ENCODE data around the gene HSP90AB1.

Gene HSP90AB1

DNA sequence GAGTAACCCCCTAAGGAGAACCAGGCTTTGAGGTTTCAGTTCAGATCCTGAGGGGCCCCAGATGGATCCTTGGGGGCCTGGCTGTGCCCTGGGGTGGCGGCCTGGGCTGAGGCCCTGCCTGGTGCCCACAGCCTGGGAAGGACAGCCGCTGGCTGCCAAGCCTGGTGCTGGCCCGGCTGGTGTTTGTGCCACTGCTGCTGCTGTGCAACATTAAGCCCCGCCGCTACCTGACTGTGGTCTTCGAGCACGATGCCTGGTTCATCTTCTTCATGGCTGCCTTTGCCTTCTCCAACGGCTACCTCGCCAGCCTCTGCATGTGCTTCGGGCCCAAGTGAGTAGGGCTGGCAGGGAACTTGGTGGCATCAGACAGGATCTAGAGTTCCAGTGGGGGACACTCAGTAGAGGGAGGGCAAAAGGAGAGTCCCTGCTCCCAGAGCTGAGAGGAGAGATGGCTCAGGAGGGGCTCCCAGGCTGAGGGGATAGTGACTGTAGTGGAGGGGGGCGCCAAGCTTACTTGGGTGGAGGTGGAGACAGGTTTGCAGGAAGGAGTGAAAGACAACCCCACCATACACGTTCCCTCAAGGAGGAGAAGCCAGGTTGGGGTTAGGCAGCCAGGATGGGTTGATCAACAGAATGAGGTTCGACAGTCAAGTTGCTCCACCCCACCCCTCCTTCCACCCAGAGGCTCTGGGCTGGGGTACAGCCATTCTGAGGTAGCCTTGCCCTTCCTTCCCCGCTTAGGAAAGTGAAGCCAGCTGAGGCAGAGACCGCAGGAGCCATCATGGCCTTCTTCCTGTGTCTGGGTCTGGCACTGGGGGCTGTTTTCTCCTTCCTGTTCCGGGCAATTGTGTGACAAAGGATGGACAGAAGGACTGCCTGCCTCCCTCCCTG lies 14.0 kb upstream of the HSP90AB1 start:
- DNase-seq (ENCODE audit: low read depth) = no peak
- TF ChIP-seq, protein P1, sequence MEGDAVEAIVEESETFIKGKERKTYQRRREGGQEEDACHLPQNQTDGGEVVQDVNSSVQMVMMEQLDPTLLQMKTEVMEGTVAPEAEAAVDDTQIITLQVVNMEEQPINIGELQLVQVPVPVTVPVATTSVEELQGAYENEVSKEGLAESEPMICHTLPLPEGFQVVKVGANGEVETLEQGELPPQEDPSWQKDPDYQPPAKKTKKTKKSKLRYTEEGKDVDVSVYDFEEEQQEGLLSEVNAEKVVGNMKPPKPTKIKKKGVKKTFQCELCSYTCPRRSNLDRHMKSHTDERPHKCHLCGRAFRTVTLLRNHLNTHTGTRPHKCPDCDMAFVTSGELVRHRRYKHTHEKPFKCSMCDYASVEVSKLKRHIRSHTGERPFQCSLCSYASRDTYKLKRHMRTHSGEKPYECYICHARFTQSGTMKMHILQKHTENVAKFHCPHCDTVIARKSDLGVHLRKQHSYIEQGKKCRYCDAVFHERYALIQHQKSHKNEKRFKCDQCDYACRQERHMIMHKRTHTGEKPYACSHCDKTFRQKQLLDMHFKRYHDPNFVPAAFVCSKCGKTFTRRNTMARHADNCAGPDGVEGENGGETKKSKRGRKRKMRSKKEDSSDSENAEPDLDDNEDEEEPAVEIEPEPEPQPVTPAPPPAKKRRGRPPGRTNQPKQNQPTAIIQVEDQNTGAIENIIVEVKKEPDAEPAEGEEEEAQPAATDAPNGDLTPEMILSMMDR (conservative IDR thresholded peaks at IDR 0.05; ENCODE audit: low read length) = no peak
- no peak overlapping the region for H3K4me3 ChIP-seq (ENCODE audit: low read length)

DNA sequence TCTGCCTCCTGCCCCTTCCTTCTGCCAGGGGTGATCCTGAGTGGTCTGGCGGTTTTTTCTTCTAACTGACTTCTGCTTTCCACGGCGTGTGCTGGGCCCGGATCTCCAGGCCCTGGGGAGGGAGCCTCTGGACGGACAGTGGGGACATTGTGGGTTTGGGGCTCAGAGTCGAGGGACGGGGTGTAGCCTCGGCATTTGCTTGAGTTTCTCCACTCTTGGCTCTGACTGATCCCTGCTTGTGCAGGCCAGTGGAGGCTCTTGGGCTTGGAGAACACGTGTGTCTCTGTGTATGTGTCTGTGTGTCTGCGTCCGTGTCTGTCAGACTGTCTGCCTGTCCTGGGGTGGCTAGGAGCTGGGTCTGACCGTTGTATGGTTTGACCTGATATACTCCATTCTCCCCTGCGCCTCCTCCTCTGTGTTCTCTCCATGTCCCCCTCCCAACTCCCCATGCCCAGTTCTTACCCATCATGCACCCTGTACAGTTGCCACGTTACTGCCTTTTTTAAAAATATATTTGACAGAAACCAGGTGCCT lies 13.3 kb upstream of the HSP90AB1 start:
- H3K4me3 ChIP-seq (ENCODE audit: low read length) = no peak overlapping the region
- TF ChIP-seq, protein P1 (conservative IDR thresholded peaks at IDR 0.05; ENCODE audit: low read length) = no peak
- DNase-seq (ENCODE audit: low read depth) = no peak

DNA sequence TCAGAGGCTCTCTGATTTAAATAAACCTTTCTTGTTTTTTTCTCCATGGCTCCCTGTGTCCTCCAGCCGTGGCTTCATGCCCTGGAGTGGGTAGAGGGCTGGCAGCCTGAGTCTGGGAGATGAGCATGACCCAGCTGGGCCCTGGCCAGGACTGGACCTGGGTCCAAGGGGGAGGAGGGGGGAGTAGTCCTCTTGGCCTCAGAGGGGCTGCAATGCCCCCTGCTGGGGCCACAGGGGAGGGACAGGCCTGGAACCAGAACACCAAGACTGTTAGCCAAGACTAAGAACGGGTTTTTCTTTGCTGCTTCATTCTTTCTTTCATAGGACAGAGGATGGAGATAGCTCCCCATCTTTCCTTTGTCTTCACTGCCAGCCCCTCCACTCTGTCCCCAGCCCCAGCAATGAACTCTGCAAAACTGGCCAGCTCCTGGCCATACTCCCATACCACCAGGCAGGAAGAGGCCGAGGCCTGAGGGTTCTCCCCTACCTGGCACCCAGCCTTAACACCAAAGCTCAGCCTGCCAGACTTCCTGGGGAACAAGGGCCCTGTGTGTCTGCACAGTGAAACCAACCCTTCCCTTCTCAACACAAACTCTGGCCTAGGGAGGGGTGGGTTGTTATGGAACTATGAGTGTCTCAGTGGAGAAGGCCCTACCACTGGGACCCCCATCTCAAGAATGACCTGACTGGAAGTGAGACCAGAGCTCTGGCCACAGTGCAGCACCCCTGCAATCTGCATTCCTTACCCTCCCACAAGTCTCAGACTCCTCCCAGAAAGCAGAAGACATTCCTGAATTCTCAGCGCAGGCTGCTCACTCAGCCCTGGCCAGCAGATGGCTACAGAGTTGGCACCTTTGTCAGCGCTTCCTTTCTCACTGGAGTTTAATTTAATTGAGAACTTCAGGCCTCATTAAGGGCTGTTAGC lies 12.5 kb upstream of the HSP90AB1 start:
- peak; percentile 87 for DNase-seq (ENCODE audit: low read depth)
- TF ChIP-seq, protein P1 (conservative IDR thresholded peaks at IDR 0.05; ENCODE audit: low read length) = peak; percentile 87
- no peak overlapping the region for H3K4me3 ChIP-seq (ENCODE audit: low read length)

DNA sequence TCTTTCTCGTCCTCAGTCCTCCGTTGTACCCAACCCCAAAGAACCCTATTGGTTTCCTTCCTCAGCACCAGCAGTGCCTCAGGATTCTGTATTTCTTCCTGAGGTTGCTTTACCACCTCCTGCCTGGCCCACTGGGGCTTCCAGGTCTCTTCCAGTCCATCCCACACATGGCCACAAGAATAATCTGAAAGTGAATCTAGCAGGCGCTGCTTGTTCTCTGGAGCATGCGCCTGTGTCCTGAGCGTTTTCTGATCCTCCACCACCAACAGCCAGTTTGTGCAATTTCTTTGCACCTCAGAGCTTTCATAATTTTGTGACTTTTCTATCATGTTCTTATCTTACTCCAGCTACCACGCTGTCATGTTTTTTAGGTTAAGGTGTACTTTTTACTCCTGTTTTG lies 11.6 kb upstream of the HSP90AB1 start:
- no peak overlapping the region for H3K4me3 ChIP-seq (ENCODE audit: low read length)
- DNase-seq (ENCODE audit: low read depth) = no peak
- TF ChIP-seq, protein P1 (conservative IDR thresholded peaks at IDR 0.05; ENCODE audit: low read length) = no peak

DNA sequence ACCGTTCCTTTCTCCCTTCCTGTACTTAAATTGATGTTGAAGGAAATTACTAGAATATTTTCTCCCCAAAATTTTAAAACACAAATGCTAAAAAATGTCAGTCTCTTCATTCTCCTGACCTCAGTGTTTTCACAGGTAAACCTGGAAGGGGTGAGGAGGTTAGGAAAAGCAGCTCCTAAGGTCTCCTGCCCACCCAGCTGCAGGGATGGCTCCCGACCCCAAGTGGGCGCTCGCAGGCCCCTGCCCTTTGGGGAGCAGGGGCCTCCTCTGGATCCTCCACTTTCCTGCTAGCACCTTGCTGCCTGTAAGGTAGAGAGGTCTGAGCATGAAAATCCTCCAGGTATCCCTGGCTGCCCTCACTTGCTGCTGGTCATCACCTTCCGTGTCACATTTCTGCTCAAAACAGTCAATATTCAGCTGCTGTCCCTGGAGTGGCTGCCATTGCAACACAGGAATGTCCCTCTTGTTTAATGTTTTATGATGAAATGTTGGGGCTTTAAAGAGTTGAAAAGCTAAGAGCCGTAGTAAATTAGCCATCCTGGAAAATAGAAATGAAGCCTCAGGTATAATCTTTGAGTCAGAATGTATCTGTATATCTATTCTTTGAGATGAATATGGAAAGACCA lies 10.9 kb upstream of the HSP90AB1 start:
- TF ChIP-seq, protein P1 (conservative IDR thresholded peaks at IDR 0.05; ENCODE audit: low read length) = no peak
- DNase-seq (ENCODE audit: low read depth) = no peak
- no peak overlapping the region for H3K4me3 ChIP-seq (ENCODE audit: low read length)

DNA sequence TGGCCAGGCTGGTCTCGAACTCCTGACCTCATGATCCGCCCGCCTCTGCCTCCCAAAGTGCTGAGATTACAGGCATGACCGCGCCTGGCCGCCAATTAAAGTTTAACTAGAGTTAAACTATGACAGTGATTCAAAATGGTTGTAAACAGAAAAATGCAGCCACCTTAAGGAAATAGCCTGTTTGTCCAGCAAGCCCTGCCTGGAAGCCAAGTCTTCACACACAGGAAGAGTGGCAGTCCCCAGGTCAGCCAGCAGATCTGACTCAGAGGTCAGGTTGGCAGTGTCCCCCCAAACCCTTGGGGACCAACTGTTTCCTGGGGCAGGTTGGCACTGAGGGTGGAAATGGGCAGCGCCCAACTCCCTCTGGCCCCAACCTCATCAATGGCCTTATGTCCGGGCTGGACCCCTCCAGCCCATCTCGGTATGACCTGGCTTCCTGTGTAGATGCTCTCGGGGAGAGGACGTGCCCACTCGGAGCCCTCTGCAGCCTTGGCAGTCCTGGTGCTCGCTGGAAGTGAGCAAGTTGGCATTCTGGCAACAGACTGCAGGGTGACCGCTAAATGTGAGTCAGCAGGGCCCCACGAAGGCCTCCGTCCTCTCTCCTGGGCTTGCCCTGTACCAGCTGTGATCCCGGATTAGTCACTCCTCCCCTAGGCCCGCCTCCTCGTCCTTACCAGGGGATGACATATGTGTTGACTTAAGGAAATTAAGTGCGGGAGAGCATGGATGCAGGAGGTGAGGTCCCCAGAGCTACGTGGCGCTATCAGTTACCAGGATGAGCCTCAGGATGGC lies 9.7 kb upstream of the HSP90AB1 start:
- peak overlapping the region; percentile 76 for H3K4me3 ChIP-seq (ENCODE audit: low read length)
- DNase-seq (ENCODE audit: low read depth) = peak; percentile 96
- TF ChIP-seq, protein P1 (conservative IDR thresholded peaks at IDR 0.05; ENCODE audit: low read length) = no peak
